M059J (cell line): Measurements from ENCODE around the gene MRM1. TPM values are rescaled to one million over a fixed set of nuclear protein-coding genes. Genes with fewer than 3 reads are reported as not detected.

Experiments used
- DNase-seq: peaks from one replicate; pipeline ENCODE4 v3.0.0-alpha.2; 2012; ENCODE audit warnings: low read depth
- total RNA-seq: library from RNA; depleted of rRNA; stranded (reverse); fragments of >200 nt; shearing (Covaris generic); gene quantifications from 2 replicates; pipeline ENCODE4 v1.2.3, GENCODE V29; 2014; rRNA removed

The MRM1 gene, protein sequence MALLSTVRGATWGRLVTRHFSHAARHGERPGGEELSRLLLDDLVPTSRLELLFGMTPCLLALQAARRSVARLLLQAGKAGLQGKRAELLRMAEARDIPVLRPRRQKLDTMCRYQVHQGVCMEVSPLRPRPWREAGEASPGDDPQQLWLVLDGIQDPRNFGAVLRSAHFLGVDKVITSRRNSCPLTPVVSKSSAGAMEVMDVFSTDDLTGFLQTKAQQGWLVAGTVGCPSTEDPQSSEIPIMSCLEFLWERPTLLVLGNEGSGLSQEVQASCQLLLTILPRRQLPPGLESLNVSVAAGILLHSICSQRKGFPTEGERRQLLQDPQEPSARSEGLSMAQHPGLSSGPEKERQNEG
- 5.5 and 8.0 TPM in 2 replicates for total RNA-seq

DNA sequence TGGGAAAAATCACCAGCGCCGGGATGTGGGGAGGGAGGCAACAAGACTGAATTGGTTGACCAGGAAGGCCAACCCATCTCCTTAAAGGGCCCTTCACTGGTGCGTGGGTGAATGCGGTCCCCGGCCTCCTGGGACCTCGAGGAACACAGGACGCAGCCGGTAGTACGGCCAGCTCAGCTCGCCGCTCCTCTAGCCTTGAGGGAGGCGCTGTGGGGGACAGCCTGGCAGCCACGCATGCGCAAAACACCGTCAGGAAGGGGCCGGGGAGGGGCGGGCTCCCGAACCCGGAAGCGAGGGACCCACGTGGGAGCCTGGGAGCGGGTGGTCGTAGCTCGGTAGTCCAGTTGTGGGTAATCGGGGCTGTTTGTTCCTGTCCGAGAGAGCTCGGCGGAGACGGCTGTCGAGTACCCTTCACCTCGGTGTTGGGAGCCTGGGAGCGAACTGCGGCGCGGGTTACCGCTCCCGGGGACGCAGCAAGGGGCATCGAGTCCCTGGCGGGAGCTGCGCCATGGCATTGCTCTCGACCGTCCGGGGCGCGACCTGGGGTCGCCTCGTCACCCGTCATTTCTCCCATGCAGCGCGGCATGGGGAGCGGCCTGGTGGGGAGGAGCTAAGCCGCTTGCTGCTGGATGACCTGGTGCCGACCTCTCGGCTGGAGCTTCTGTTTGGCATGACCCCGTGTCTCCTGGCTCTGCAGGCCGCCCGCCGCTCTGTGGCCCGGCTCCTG is at the start of gene MRM1:
Gene MRM1 (plus strand): TSS at position 281 of the 727 bp plus-strand sequence. CDS start 228 bp downstream, at position 509.
- DNase-seq = peak; percentile 91

DNA sequence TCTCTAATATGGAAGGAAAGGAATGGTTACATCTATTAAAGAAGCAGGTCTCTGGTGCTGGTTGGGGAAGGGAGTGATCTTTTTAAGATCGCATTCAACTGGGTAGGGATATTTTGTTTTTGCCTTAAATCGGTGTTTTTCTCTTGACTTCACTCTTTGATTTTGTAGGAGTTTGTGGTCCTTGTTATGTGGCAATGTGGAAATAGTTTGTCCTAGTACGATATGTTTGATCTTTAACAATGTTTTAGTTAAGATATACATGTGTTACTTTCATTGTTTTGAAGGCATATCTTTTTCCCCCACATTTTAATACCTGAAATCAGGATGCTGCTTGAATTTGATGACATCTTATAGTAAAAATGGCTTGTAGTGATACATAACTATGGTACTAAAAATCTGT is 47.9 kb upstream of the MRM1 start:
- no peak for DNase-seq

DNA sequence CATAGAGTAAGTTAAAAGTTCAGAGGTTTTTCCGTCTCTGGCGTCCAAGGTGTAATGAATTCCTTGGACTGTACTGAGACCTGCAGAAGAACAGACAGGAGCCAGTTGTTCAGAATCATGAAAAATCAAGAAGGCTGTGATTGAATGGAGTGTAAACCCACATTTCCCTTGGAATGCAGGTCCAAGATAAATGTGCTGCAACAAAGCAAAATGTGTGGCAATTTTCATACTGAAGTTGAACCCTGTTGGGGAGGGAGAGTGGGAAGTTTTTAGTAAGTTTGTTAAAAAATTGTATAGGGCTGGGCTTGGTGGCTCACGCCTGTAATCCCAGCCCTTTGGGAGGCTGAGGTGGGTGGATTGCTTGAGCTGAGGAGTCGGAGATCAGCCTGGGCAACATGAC is 35.3 kb upstream of the MRM1 start:
- DNase-seq = no peak

DNA sequence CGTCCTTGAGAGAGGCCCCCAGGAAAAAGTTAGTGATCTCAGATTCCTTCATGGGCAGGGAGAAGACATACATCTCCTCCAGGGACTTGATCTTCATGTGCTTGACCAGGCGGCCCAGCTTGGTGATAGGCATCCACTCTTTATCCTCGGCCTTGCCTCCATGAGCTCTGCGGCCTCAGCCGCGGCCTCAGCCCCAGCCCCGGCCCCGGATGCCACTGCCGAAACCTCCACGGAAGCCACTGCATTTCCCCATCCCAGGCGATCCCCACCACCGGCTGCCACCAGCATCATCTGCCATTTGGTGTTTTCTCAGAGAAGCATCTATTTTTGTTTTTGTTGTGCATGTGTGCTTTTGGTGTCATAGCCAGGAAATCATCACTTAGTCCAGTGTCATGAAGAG is 26.4 kb upstream of the MRM1 start:
- no peak for DNase-seq

DNA sequence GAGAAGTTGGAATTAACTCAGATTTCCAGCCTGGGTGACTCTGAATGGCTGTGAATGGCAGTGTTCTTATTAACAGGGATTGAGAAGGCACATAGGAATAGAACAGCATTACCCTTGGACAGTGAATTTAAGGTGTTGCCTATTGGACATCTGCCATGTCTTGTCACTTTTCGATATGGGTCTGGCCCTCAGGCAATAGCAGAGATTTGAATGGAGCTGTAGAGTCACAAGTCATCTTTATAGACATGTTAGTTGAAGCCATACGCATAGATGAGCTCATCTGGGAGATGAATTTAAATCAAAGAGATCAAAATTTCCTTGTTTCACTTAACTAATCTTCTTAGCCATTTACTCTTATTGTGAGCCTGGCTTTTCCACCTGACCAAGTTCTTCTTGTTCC is 24.6 kb upstream of the MRM1 start:
- no peak for DNase-seq

DNA sequence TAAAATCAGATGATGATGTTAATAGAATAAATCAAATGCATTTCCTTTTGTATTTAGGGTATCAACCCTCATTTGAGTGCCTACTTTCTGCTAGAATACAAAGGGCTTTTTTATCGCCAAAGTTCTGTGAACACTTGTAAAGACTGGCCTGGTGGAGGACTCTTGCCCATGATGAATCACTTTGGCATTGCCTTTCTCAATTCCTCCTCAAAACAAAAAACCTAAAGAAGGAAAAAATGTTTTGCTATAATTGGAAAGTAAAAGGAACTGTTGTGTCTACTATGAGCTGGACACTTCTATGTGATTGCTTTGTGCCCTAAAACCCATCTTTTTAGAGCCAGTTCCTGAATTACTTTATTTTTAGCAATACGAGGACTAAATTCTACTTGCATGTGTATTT is 22.7 kb upstream of the MRM1 start:
- DNase-seq = no peak

DNA sequence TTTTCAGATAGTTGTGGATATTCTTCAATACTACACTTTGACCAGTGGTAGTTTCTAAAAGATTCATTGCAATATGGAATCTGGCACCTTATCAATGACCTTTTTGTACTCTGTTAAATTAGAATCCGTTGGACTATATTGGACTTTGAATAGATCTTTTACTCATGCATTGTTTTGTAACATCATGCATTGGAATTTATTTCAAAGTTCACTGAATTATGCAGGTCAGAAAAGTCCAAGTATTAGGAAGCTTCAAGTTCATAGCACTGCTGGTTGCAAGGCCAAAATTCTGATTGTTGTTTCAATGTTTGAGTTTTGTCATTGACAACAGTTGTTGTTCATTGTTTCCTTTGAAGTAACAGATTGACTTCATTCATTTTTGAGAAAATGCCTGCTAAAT is 17.6 kb upstream of the MRM1 start:
- DNase-seq = no peak

- DNase-seq = no peak
These were observed 15.2 kb upstream of the MRM1 start for GRCh38 chr17:36586138-36586537.

- peak; percentile 46 for DNase-seq
These were observed 11.3 kb upstream of the MRM1 start for GRCh38 chr17:36590082-36590481.

DNA sequence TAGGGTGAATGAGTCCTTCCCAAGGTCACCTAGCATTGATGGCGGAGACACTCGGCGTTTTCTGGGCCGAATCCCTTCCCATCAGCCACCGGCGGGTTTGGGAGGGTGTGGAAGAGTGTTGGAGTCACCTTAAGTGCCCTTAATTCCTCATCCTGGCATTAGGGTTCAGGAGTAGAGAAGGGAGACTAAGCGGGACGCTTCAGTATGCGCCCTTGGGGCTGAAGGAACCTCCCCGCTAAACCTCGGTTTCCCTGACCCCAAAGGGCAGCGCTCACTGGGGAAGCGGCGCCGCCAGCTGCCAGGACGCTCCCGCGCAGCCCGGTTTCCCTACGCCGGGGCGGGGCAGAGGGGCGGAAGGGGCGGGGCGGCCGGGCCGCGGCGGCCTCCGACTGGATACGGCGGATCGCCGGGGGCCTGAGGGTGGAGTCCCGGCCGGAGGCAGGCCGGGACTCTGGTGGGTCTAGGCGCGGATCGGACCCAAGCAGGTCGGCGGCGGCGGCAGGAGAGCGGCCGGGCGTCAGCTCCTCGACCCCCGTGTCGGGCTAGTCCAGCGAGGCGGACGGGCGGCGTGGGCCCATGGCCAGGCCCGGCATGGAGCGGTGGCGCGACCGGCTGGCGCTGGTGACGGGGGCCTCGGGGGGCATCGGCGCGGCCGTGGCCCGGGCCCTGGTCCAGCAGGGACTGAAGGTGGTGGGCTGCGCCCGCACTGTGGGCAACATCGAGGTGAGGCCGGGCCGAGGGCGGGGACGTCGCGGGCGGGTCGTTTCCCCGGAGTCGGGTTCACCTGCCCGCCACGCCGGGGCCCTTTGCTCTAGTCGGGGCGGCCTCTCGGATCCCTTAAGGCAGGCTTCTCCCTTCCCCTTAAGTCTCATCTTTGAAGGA is 9.7 kb upstream of the MRM1 start, which contains the start of gene DHRS11:
Gene DHRS11 (plus strand): TSS at position 446 of the 882 bp plus-strand sequence. CDS start 131 bp downstream, at position 577.
- DNase-seq = peak; percentile 76

DNA sequence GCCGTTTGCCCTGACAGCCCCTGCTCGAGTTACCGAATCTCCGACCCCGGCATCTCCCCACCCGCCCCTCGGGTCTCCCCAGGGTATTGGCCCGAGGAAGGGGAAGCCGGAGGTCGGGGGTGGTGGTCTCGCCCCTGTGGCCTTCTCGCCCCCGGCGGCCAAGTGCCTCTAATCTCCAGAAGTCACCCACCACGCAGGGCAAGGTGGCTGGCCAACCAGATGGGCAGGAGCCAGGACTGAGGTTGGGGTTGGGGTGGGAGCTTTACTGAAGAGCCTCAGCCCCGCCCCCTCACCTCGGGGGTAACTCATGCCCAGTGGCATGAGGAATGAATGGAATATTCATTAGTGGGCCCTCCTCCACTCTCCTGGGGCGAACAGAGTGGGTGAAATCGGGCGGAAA is 9.1 kb upstream of the MRM1 start:
- DNase-seq = peak; percentile 51

DNA sequence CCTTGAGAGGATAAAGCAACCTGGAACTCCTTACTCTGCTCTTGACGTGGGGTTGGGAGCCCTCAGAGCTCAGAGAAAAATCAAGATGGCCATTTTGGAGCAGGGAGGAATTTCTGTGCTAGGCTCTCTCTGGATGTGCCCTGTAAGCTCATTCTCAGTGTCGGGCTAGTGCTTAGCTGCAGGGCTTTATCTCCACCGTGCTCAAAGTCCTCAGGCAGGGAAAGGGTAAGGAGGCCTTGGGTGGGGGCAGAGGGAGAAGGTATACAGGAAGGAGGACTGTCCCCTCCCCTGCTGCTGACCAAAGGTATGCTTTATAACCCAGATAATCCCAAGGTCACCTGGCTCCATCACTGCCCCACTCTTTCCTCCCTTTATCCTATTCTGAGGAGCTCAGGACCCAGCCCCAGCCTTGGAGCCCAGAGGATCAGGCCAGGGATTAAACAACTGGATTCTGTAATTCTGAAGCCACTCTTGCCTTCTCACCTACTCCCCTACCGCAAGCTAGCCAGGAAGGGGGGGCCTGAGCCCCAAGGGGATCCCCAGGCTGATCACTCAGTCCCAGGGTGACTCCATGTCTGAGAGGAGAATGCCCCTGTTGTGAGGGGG is 8.6 kb upstream of the MRM1 start:
- DNase-seq = no peak

GRCh38 chr17:36593656-36594316 is 7.6 kb upstream of the MRM1 start:
- DNase-seq = no peak

DNA sequence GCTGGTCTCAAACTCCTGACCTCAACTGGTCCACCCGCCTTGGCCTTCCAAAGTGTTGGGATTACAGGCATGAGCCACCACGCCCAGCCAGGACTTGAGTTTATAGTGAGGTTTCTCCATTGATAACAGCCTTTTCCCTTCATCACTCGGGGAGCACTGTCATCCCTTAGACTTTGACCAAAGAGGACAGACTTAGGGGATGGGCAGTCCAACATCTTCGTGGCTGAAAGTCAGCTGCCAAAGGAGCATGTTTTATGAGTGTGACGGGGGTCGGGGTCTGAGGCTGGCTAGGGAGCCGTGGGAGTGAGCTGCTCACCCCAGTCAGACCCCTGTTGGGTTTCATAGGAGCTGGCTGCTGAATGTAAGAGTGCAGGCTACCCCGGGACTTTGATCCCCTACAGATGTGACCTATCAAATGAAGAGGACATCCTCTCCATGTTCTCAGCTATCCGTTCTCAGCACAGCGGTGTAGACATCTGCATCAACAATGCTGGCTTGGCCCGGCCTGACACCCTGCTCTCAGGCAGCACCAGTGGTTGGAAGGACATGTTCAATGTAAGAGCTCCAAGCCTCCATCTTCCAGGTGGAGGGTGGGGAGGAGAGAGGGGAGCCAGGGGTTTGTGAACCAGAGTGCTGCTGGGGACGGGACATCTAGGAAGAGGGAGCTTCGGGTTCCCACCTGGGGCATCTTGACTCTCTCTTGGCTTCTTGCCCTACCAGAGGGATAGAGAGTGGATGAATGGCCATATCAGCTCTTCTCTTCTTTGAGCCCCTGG is 6.6 kb upstream of the MRM1 start:
- DNase-seq = no peak

- no peak for DNase-seq
These were observed 4.2 kb upstream of the MRM1 start for GRCh38 chr17:36597226-36597625.

GRCh38 chr17:36597866-36598777 is 3.3 kb upstream of the MRM1 start:
- DNase-seq = no peak

- no peak for DNase-seq
These were observed 2.4 kb upstream of the MRM1 start for GRCh38 chr17:36598951-36599401.

GRCh38 chr17:36599546-36600250 is 1.7 kb upstream of the MRM1 start:
- no peak for DNase-seq

DNA sequence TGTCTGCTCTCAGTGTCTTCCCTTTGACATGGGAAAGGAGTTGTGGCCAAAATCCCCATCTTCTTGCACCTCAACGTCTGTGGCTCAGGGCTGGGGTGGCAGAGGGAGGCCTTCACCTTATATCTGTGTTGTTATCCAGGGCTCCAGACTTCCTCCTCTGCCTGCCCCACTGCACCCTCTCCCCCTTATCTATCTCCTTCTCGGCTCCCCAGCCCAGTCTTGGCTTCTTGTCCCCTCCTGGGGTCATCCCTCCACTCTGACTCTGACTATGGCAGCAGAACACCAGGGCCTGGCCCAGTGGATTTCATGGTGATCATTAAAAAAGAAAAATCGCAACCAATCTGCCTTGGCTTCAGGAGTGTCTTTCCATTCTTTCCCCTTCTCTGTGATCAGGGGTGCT is 918 bp upstream of the MRM1 start:
- no peak for DNase-seq
